ENCODE measurements around the gene EFCAB13. TPM values are rescaled to one million over a fixed set of nuclear protein-coding genes. Genes with fewer than 3 reads are reported as not detected.
A peak's percentile ranks its signal among the peaks of the same experiment; 100 is the strongest.

The EFCAB13 gene
- total RNA-seq, 1 donor from 2014 or later, result 4.8 TPM

- no peak for DNase-seq (ENCODE audit: low read depth)
- no peak for TF ChIP-seq CTCF (conservative IDR thresholded peaks at IDR 0.05; ENCODE audit: low read depth, low read length)
- H3K4me3 ChIP-seq (ENCODE audit: low read depth, low read length), result no peak overlapping the region
Measured at GRCh38 chr17:47301161-47301560, 22.6 kb upstream of the EFCAB13 start.

- TF ChIP-seq CTCF (conservative IDR thresholded peaks at IDR 0.05; ENCODE audit: low read depth, low read length), result no peak
- no peak for DNase-seq (ENCODE audit: low read depth)
- H3K4me3 ChIP-seq (ENCODE audit: low read depth, low read length), result no peak overlapping the region
Measured at GRCh38 chr17:47301831-47302230, 21.9 kb upstream of the EFCAB13 start.

GRCh38 chr17:47304186-47304585 lies 19.6 kb upstream of the EFCAB13 start:
- no peak overlapping the region for H3K4me3 ChIP-seq (ENCODE audit: low read depth, low read length)
- TF ChIP-seq CTCF (conservative IDR thresholded peaks at IDR 0.05; ENCODE audit: low read depth, low read length), result no peak
- no peak for DNase-seq (ENCODE audit: low read depth)

- H3K4me3 ChIP-seq (ENCODE audit: low read depth, low read length), result no peak overlapping the region
- TF ChIP-seq CTCF (conservative IDR thresholded peaks at IDR 0.05; ENCODE audit: low read depth, low read length), result no peak
- DNase-seq (ENCODE audit: low read depth), result peak; percentile 78
Measured at GRCh38 chr17:47305302-47305923, 18.3 kb upstream of the EFCAB13 start.

GRCh38 chr17:47310186-47310733 lies 13.5 kb upstream of the EFCAB13 start:
- no peak overlapping the region for H3K4me3 ChIP-seq (ENCODE audit: low read depth, low read length)
- TF ChIP-seq CTCF (conservative IDR thresholded peaks at IDR 0.05; ENCODE audit: low read depth, low read length), result no peak
- DNase-seq (ENCODE audit: low read depth), result no peak

GRCh38 chr17:47311420-47311819 lies 12.3 kb upstream of the EFCAB13 start:
- DNase-seq (ENCODE audit: low read depth), result no peak
- TF ChIP-seq CTCF (conservative IDR thresholded peaks at IDR 0.05; ENCODE audit: low read depth, low read length), result no peak
- no peak overlapping the region for H3K4me3 ChIP-seq (ENCODE audit: low read depth, low read length)

All from epithelial cell of proximal tubule (primary cell).